HG03432 (cell line): ENCODE measurements around the gene CFHR4.
A peak's percentile ranks its signal among the peaks of the same experiment; 100 is the strongest.
"Not testable (repeated sequence)": the region's sequence is repeated elsewhere in the genome, so short reads cannot be mapped to it uniquely, and the experiment has no call there.

Experiments used
- ATAC-seq: cut with Tn5 transposase; IDR thresholded peaks from one replicate; pipeline ENCODE4 v1.9.1; 2021; ENCODE audit warnings: mild to moderate bottlenecking, moderate library complexity; ENCODE audit not compliant: unreplicated experiment

CFHR4 gene

DNA sequence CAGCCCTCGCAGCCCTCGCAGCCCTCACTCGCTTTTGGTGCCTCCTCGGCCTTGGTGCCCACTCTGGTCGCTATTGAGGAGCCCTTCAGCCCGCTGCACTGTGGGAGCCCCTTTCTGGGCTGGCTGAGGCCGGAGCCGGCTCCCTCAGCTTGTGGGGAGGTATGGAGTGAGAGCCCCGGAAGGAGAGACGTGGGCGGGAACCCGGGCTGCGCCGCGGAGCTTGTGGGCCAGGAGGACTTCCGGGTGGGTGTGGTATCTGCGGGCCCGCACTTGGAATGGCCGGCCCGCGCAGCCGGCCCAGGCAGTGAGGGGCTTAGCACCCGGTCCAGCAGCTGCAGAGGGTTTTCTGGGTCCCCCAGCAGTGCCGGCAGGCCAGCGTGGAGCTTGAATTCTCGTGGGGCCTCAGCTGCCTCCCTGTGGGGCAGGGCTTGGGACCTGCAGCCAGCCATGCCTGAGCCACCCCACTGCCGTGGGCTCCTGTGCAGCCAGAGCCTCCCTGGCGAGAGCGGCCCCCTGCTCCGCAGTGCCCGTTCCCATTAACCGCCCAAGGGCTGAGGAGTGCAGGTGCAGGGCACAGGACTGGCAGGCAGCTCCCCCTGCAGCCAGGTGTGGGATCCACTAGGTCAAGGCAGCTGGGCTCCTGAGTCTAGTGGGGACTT is 45.8 kb downstream of the CFHR4 start:
- ATAC-seq = no peak

- not testable (repeated sequence) for ATAC-seq
Observed at GRCh38 chr1:196941474-196941873, 53.6 kb downstream of the CFHR4 start.

- not testable (repeated sequence) for ATAC-seq
Observed at GRCh38 chr1:196943568-196943967, 55.7 kb downstream of the CFHR4 start, which contains the start of gene CFHR2. CFHR2 (plus strand) TSS chr1:196943738; CDS start chr1:196943881, 143 bp downstream.

GRCh38 chr1:196951711-196952394 is 64.0 kb downstream of the CFHR4 start:
- peak; percentile 97 for ATAC-seq

DNA sequence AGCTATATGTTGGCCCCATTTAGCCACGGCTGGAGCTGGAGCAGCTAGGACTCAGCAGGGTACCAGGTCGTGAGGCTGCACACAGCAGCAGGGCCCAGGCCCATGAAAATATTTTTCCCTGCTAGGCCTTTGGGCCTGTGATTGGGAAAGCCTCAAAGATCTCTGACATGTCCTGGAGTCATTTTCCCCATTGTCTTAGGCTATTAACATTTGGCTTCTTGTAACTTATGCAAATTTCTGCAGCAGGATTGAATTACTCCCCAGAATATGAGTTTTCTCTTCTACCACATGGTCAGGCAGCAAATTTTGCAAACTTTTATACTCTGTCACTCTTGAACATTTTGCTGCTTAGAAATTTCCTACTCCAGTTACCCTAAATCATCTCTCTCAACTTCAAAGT is 66.9 kb downstream of the CFHR4 start:
- ATAC-seq = no peak

DNA sequence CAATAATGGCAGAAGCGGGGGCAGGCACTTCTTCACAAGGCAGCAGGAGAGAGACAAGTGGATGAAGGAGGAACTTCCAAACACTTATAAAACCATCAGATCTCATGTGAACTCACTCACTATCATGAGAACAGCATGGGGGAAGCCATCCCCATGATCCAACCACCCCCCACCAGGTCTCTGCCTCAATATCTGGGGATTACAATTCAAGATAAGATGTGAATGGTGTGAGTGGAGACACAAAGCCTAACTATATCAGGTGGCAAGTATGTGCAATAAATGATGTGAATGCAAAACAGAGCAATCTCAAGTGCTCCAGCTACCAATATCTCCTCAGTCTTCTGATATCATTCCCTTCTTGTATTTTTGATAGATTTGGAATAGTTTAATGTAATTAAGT is 68.1 kb downstream of the CFHR4 start:
- no peak for ATAC-seq

DNA sequence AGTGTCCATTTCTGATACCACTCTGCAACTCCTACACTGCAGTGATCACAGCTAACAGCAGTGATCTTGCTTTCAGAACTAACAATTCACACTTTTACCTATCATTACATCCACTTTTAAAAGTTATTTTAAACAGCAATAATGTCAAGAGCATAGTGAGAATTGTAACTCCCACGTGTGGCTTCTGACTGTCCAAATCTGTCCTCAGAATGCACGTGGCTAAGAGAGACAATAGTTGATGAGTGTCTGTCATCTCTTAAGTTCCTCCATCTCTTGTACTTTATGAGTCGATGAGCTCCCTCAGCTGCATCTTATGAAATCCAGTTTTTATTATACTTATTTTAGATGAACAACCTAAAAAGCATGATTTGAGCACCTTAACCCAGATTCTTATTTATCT is 73.0 kb downstream of the CFHR4 start:
- ATAC-seq = peak; percentile 84
